GM12878 (cell line): ENCODE data around the gene TET3. TPM values are rescaled to one million over a fixed set of nuclear protein-coding genes. Genes with fewer than 3 reads are reported as not detected.

Experiments used
- ATAC-seq: fragments of 200-7000 bp; cut with Tn5 transposase; 3 replicates; pipeline ENCODE4 v1.9.1; 2020; ENCODE audit warnings: mild to moderate bottlenecking, moderate library complexity
- BruUV-seq: library from RNA; stranded (reverse); fragments of 400-500 nt; replicated peaks from 2 replicates; lab custom pipeline; 2021; lab: Mats Ljungman, UMichigan
- CTCF ChIA-PET: fragments of 300-600 bp; sonication (Branson Sonifier 250); formaldehyde crosslinking; extraction: SDS; loops from one replicate; lab custom pipeline; 2021; ENCODE audit warnings: inconsistent platforms; lab: Yijun Ruan, JAX
- POLR2A ChIA-PET: fragments of 350-600 bp; formaldehyde crosslinking; extraction: SDS; loops from one replicate; lab custom pipeline; 2021; ENCODE audit warnings: inconsistent platforms; lab: Charles Lee
- RAD21 ChIA-PET: fragments of 300-600 bp; sonication (Branson Sonifier 250); formaldehyde crosslinking; loops from one replicate; lab custom pipeline; 2023; ENCODE audit warnings: antibody characterized with exemption; ENCODE audit not compliant: unreplicated experiment; lab: Charles Lee
- SMC1A ChIA-PET: fragments of 300-600 bp; sonication (Branson Sonifier 250); formaldehyde crosslinking; loops from one replicate; lab custom pipeline; 2023; ENCODE audit not compliant: unreplicated experiment, uncharacterized antibody; lab: Charles Lee
- DNase-seq: peaks from one replicate; pipeline ENCODE4 v3.0.0-alpha.2; 2011; ENCODE audit warnings: low read depth, low spot score
- FAIRE-seq: peaks from 3 replicates; lab custom pipeline; 2011; peaks lifted over from hg19 to GRCh38; lab: Jason Lieb, UNC
- H2AFZ ChIP-seq: 2 replicates; pipeline ENCODE4 v1.6.0; 2011; ENCODE audit warnings: low read depth, low read length, control low read depth; ENCODE audit not compliant: control insufficient read depth
- H3K27ac ChIP-seq: 2 replicates; pipeline ENCODE4 v1.5.1; 2011; ENCODE audit warnings: control low read depth; ENCODE audit not compliant: control insufficient read depth, insufficient read depth
- H3K27me3 ChIP-seq, 2 experiments: replicated peaks in 1 of 2; 2 replicates each; pipeline versions ENCODE4 v1.6.0 to v1.6.1; 2011; ENCODE audit warnings: low read length in 1 of 2; ENCODE audit not compliant: control insufficient read depth in 2 of 2, insufficient read depth in 2 of 2
- H3K36me3 ChIP-seq, 2 experiments: 2 replicates each; pipeline ENCODE4 v1.5.1; 2011; ENCODE audit warnings: low read length in 1 of 2; ENCODE audit not compliant: control insufficient read depth in 2 of 2, insufficient read depth in 2 of 2
- H3K4me1 ChIP-seq: 2 replicates; pipeline ENCODE4 v1.6.1; 2011; ENCODE audit warnings: mild to moderate bottlenecking, low read length, moderate library complexity, mixed read lengths; ENCODE audit not compliant: control insufficient read depth, insufficient read depth
- H3K4me2 ChIP-seq: 2 replicates; pipeline ENCODE4 v1.6.0; 2011; ENCODE audit warnings: control low read depth; ENCODE audit not compliant: control insufficient read depth, insufficient read depth
- H3K4me3 ChIP-seq: fragments of 200-600 bp; sonication (generic); 2 replicates; pipeline ENCODE4 v1.5.1; 2016
- H3K79me2 ChIP-seq: 2 replicates; pipeline ENCODE4 v1.6.0; 2011; ENCODE audit warnings: low read length; ENCODE audit not compliant: control insufficient read depth, insufficient read depth
- H3K9ac ChIP-seq: 2 replicates; pipeline ENCODE4 v1.8.0; 2011; ENCODE audit warnings: low read length, control low read depth, mixed read lengths; ENCODE audit not compliant: control insufficient read depth, insufficient read depth
- H3K9me3 ChIP-seq: replicated peaks from 3 replicates; pipeline ENCODE4 v1.5.1; 2011; ENCODE audit warnings: mild to moderate bottlenecking, low read length; ENCODE audit not compliant: control insufficient read depth, insufficient read depth
- H4K20me1 ChIP-seq: 2 replicates; pipeline ENCODE4 v1.6.0; 2011; ENCODE audit not compliant: control insufficient read depth, insufficient read depth
- BCL11A ChIP-seq: IDR thresholded peaks from 2 replicates; pipeline ENCODE4 v1.6.1; 2011; ENCODE audit warnings: low read depth, low read length
- CREM ChIP-seq: IDR thresholded peaks from 2 replicates; pipeline ENCODE4 v1.6.1; 2014; ENCODE audit warnings: antibody characterized with exemption, low read depth
- ESRRA ChIP-seq: IDR thresholded peaks from 2 replicates; pipeline ENCODE4 v1.6.1; 2012; ENCODE audit warnings: mild to moderate bottlenecking, low read length, improper control_type of control experiment
- GABPA ChIP-seq: IDR thresholded peaks from 2 replicates; pipeline ENCODE4 v1.6.1; 2014; ENCODE audit warnings: antibody characterized with exemption, low read depth, mild to moderate bottlenecking, inconsistent platforms
- JUNB ChIP-seq: IDR thresholded peaks from 2 replicates; pipeline ENCODE4 v1.6.1; 2016; ENCODE audit warnings: antibody characterized with exemption, mild to moderate bottlenecking
- KLF5 ChIP-seq: fragments of 450-650 bp; IDR thresholded peaks from 2 replicates; pipeline ENCODE4 v1.6.1; 2014; ENCODE audit warnings: mild to moderate bottlenecking; ENCODE audit not compliant: partially characterized antibody
- LARP7 ChIP-seq: fragments of 450-650 bp; IDR thresholded peaks from 2 replicates; pipeline ENCODE4 v1.6.1; 2017; ENCODE audit warnings: mild to moderate bottlenecking
- RB1 ChIP-seq: fragments of 450-650 bp; formaldehyde crosslinking; IDR thresholded peaks from 2 replicates; pipeline ENCODE4 v1.6.1; 2017; ENCODE audit warnings: mild to moderate bottlenecking, borderline replicate concordance
- RUNX3 ChIP-seq: IDR thresholded peaks from 2 replicates; pipeline ENCODE4 v1.6.1; 2012; ENCODE audit warnings: low read length, inconsistent platforms
- ZNF207 ChIP-seq: fragments of 450-650 bp; IDR thresholded peaks from 2 replicates; pipeline ENCODE4 v1.6.1; 2014; ENCODE audit warnings: antibody characterized with exemption, mild to moderate bottlenecking, borderline replicate concordance
- WGBS: methylation state at CpG from one replicate; pipeline ENCODE4 v1.1.6; 2016; ENCODE audit warnings: low lambda C conversion rate; ENCODE audit not compliant: insufficient replicate concordance, insufficient coverage; ENCODE audit errors: missing lambda C conversion rate; 5-methylcytosine and 5-hydroxymethylcytosine counted together
- in situ Hi-C: fragments of 300-500 bp; cut with MboI; formaldehyde crosslinking; loops from 9 replicates; pipeline ENCODE4 v1.14.3; 2018; ENCODE audit warnings: mixed read lengths
- intact Hi-C: fragments of 100-400 bp; cut with micrococcal nuclease; formaldehyde crosslinking; loops from one replicate; pipeline ENCODE4 v1.14.2; 2022; ENCODE audit not compliant: unreplicated experiment
- polyA plus RNA-seq, 11 experiments: library from polyadenylated mRNA; depleted of rRNA in 4 of 11; unstranded in 6 of 11; stranded (reverse) in 5 of 11; fragments of >200 nt; fragmentation: Nextera tagmentation in 4 of 11; fragmentation: Illumina TruSeq in 1 of 11; extraction: Ambion mirVana in 4 of 11; extraction: Trizol in 1 of 11; gene quantifications; 1 replicate in 1 of 11; 2 replicates in 10 of 11; pipeline versions ENCODE4 v1.2.1 to v1.2.3, GENCODE V29; 2011 to 2016; ENCODE audit warnings: inconsistent platforms in 2 of 11, missing spikeins in 2 of 11, low read depth in 1 of 11
- total RNA-seq, 4 experiments: library from RNA; depleted of rRNA in 3 of 4; stranded (reverse); fragments of >200 nt in 3 of 4; fragmentation: Illumina TruSeq in 1 of 4; extraction: Trizol in 1 of 4; gene quantifications; 2 replicates each; pipeline versions ENCODE4 v1.2.1 to v1.2.3, GENCODE V29; 2013 to 2021
- TF ChIP-seq, protein P1 (sequence below): fragments of 450-650 bp; formaldehyde crosslinking; IDR thresholded peaks from 2 replicates; pipeline ENCODE4 v1.4.0; 2020; ENCODE audit warnings: mild to moderate bottlenecking, moderate library complexity
- TF ChIP-seq, protein P2 (sequence below): fragments of 450-650 bp; IDR thresholded peaks from 2 replicates; pipeline ENCODE4 v1.6.1; 2018; ENCODE audit warnings: borderline replicate concordance, mild to moderate bottlenecking; ENCODE audit not compliant: partially characterized antibody

The TET3 gene
- total and polyA plus RNA-seq, 10 of the 15 experiments (the other 5 are each of a cell fraction or from before 2014, with no cell fraction given): 0.77 to 25.9 (median 8.5) TPM

DNA sequence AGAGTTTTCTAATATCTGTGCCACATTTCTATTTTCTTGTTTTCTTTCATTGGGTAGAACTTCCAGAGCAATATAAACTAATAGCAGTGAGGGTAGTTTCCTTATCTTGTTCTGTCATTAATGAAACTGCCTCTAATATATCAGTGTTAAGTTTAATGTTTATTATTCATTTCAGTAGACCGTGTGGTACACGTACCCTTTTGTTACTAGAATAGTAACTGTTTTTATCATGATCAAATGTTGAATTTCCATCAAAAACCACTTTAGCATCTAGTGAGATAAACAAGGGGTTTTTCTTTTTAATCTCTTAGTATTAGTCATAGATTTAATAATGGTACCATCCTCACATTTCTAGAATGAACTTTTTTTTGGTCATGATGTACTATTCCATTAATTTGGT lies 42.0 kb upstream of the TET3 start:
- Histone ChIP-seq H3K4me3 (no peak overlapping the region), H3K4me2 (no peak overlapping the region)
- FAIRE-seq: no peak
- RAD21 ChIA-PET: no interaction called here
- TF ChIP-seq ESRRA (no peak), BCL11A (no peak), RB1 (no peak), JUNB (peak; percentile 41), RUNX3 (peak; percentile 48; the same call in 1 of the 2 replicates), ZNF207 (no peak)
- TF ChIP-seq, all 136 proteins: peak for 2
- H3K27me3 ChIP-seq: no peaks in the 10 kb centered on the region
- 67% methylated on average over 2 of the region's 2 CpGs for WGBS
- H3K4me1 ChIP-seq: peaks cover 8% of the 10 kb centered on the region; the same call in 1 of the 2 replicates
- H3K79me2 ChIP-seq: peaks cover 66% of the 10 kb centered on the region
- in situ Hi-C loops (no loop called here), intact Hi-C loops (no loop called here)
- CTCF ChIA-PET: no interaction called here
- DNase-seq (no peak), ATAC-seq (no peak)
- POLR2A ChIA-PET: no interaction called here
- H3K9ac ChIP-seq: no peak overlapping the region
- no peak overlapping the region for H3K27ac ChIP-seq
- no TSS peak for BruUV-seq
- no peaks in the 10 kb centered on the region for H3K9me3 ChIP-seq
- H4K20me1 ChIP-seq: no peaks in the 10 kb centered on the region
- H3K36me3 ChIP-seq: peaks cover 7 to 20% of the 10 kb centered on the region in 2 experiments; a peak in 3 of 4 replicates
- SMC1A ChIA-PET: interaction anchor here (0.6 kb wide), 1 partner anchor 38 kb away, joined by 3 read pairs; no protein-coding TSS in a partner anchor
- no peak overlapping the region for H2AFZ ChIP-seq

DNA sequence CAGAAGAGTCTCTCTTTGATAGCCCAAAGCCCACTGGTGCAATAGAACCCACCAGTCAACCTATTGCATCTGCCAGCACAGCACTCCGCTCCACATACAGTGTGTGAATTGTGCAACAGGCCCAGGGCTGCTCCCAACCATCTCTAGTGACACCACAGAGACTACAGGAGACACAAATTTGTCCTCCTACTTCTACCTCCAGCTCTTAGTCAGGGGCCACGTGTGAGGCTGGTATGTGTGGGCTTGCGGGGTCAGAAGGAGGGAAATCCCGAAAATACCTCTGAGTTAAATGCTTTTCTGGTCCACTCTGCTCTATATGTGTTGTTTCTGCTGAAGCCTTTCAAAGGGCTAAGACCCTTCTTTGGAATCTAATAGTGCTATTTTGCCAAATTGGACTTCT lies 40.0 kb upstream of the TET3 start:
- Histone ChIP-seq H3K4me2 (no peak overlapping the region), H3K27me3 (no peaks in the 10 kb centered on the region), H3K9me3 (no peaks in the 10 kb centered on the region), H2AFZ (no peak overlapping the region), H3K36me3 (peaks cover 8 to 22% of the 10 kb centered on the region in 2 experiments; a peak in 3 of 4 replicates), H4K20me1 (no peaks in the 10 kb centered on the region), H3K27ac (no peak overlapping the region), H3K4me1 (peaks cover 4% of the 10 kb centered on the region; the same call in 1 of the 2 replicates), H3K79me2 (peaks cover 46% of the 10 kb centered on the region), H3K4me3 (no peak overlapping the region), H3K9ac (no peak overlapping the region)
- intact Hi-C loops (no loop called here), in situ Hi-C loops (no loop called here)
- FAIRE-seq (no peak), ATAC-seq (peak; percentile 79), DNase-seq (no peak)
- ChIA-PET CTCF (interaction anchor here (0.6 to 1.7 kb wide), 6 partner anchors 8 to 261 kb away, joined by 3 to 7 read pairs (median 4); no protein-coding TSS in a partner anchor), RAD21 (interaction anchor here (0.8 to 1.3 kb wide), 2 partner anchors 25 to 118 kb away, joined by 4 to 5 read pairs; no protein-coding TSS in a partner anchor), SMC1A (interaction anchor here (1.0 to 2.6 kb wide), 8 partner anchors 9 to 202 kb away, joined by 3 to 9 read pairs (median 4); partner anchors contain the start of gene DGUOK), POLR2A (interaction anchor here (1.3 to 2.2 kb wide), 2 partner anchors 26 to 34 kb away, joined by 3 to 6 read pairs; no protein-coding TSS in a partner anchor)
- WGBS: 44% methylated on average over 4 of the region's 4 CpGs
- no TSS peak for BruUV-seq
- TF ChIP-seq GABPA: no peak
- TF ChIP-seq, protein P1, sequence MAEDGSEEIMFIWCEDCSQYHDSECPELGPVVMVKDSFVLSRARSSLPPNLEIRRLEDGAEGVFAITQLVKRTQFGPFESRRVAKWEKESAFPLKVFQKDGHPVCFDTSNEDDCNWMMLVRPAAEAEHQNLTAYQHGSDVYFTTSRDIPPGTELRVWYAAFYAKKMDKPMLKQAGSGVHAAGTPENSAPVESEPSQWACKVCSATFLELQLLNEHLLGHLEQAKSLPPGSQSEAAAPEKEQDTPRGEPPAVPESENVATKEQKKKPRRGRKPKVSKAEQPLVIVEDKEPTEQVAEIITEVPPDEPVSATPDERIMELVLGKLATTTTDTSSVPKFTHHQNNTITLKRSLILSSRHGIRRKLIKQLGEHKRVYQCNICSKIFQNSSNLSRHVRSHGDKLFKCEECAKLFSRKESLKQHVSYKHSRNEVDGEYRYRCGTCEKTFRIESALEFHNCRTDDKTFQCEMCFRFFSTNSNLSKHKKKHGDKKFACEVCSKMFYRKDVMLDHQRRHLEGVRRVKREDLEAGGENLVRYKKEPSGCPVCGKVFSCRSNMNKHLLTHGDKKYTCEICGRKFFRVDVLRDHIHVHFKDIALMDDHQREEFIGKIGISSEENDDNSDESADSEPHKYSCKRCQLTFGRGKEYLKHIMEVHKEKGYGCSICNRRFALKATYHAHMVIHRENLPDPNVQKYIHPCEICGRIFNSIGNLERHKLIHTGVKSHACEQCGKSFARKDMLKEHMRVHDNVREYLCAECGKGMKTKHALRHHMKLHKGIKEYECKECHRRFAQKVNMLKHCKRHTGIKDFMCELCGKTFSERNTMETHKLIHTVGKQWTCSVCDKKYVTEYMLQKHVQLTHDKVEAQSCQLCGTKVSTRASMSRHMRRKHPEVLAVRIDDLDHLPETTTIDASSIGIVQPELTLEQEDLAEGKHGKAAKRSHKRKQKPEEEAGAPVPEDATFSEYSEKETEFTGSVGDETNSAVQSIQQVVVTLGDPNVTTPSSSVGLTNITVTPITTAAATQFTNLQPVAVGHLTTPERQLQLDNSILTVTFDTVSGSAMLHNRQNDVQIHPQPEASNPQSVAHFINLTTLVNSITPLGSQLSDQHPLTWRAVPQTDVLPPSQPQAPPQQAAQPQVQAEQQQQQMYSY (CRISPR knock-in tag): no peak
- TF ChIP-seq KLF5: no peak
- peak; percentile 36; the same call in 1 of the 2 replicates for TF ChIP-seq CREM
- TF ChIP-seq, protein P2, sequence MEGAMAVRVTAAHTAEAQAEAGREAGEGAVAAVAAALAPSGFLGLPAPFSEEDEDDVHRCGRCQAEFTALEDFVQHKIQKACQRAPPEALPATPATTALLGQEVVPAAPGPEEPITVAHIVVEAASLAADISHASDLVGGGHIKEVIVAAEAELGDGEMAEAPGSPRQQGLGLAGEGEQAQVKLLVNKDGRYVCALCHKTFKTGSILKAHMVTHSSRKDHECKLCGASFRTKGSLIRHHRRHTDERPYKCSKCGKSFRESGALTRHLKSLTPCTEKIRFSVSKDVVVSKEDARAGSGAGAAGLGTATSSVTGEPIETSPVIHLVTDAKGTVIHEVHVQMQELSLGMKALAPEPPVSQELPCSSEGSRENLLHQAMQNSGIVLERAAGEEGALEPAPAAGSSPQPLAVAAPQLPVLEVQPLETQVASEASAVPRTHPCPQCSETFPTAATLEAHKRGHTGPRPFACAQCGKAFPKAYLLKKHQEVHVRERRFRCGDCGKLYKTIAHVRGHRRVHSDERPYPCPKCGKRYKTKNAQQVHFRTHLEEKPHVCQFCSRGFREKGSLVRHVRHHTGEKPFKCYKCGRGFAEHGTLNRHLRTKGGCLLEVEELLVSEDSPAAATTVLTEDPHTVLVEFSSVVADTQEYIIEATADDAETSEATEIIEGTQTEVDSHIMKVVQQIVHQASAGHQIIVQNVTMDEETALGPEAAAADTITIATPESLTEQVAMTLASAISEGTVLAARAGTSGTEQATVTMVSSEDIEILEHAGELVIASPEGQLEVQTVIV: no peak
- no peak for TF ChIP-seq LARP7
